Left renal pelvis (tissue), 4 donors: ENCODE results near the gene WNT2. TPM values are rescaled to one million over a fixed set of nuclear protein-coding genes. Genes with fewer than 3 reads are reported as not detected.
"Not testable (repeated sequence)": the region's sequence is repeated elsewhere in the genome, so short reads cannot be mapped to it uniquely, and the experiment has no call there.

Experiments used
- DNase-seq, 4 donors: peaks; one replicate each; pipeline ENCODE4 v3.0.0-alpha.2; 2013; ENCODE audit warnings: low read depth in 4 of 4, low spot score in 3 of 4
- polyA plus RNA-seq, 4 donors: library from polyadenylated mRNA; unstranded; fragments of 120-200 nt; gene quantifications; one replicate each; pipeline ENCODE4 v1.2.1, GENCODE V29; 2013; ENCODE audit not compliant: insufficient read length in 4 of 4

WNT2 gene
- polyA plus RNA-seq, 4 donors: 0.27 to 8.5 (median 1.4) TPM

DNA sequence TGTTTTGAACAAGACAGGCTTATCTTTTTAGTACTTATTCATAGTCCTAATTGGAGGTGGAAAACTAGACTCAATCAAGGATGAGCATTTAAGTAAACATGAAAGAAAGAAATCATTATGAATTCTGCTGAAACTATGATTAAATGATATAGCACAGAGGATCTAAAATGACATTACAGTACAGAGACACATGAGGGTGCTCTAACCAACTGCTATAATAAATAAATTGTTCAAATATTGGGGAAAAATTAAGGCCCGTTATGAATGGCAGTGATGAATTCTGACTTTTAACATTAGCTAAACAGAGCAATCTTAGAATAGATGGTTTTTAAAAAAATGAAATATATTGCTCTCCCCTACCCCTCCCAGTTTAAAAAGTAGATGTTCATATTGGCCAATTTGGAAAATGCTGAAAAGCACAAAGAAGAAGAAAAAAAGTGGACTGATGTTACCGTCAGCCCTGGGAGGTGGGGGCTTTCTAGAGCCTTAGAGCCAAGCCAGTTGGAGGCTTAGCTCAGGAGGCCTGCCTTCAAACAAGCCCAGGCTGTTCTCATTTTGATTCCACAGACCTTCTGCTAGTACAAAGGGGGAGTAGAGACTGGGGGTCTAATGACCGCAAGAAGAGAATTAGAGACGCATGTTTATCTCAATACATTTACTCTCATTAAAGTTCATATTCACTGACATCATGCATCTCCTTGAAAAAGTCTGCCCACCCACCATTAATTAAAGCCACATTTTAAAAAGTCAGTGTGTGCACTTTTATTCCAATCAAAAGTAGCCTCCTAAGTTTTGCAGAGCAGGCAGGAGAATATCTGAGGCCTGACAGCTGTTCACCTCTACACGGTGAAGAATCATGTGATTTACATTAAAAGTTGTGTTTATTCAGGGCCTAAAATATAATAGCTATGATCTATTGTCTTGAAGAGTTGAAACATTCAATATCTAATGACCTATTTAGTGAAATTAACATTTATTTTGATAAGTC, 10.0 kb downstream of the WNT2 start:
- no peak for DNase-seq

DNA sequence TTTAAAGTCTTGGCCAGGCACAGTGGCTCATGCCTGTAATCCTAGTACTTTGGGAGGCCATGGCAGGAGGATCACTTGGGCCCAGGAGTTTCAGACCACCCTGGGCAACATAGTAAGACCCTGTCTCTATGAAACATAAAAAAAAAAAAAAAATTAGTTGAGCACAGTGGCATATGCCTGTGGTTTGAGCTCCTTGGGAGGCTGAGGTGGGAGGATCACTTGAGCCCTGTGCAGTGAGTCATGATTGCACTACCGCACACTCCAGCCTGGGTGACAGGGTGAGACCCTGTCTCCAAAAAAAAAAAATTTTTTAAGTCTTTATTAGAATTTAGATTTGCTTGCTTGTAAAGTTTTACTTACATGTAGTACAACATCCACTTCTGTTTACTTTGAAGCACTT, 14.0 kb downstream of the WNT2 start:
- DNase-seq: no peak

DNA sequence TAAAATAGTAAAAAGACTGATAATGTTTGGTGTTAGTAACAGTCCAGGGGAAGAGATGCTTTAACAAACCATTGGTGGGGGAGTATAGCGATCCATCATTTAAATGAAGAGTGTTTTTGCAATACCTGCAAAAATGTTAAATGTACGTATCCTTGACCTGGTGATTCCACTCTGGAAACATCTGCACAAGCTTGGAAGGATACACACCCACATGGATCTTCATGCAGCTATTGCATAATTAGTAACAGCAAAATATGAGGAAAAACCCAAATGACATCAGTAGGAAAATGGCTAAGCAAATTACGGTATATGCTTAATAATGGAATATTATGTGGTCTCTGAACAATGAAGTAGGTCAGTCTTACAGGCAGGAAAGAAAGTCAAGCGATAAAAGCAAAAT, 20.5 kb downstream of the WNT2 start:
- no peak for DNase-seq

DNA sequence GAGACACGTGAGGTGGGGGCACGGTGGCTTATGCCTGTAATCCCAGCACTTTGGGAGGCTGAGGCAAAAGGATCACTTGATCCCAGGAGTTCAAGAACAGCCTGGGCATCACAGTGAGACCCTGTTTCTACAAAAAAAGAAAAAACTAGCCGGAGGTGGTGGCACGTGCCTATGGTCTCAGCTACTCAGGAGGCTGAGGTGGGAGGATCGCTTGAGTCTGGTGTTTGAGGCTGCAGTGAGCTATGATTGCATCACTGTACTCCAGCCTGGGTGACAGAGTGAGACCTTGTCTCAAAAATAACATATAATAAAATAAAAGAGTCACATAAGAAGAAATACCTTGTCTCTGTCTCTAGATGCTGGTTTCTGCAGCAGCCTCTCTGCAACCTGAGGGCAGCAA, 22.4 kb downstream of the WNT2 start:
- not testable (repeated sequence) for DNase-seq

DNA sequence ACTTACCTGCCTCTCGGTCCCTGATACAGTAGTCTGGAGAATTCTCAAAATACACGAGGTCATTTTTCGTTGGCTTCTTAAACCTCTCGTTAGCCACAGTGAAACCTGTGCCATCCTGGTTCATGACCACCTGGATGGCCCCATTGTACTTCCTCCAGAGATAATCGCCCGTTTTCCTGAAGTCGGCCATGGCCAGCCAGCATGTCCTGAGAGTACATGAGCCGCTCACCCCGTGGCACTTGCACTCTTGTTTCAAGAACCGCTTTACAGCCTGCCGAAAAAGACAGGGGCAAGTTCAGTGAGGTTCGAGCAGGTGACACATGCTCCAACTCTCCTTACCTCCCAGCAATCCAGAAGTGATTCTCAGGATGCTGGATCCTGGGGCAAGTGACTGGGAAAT, 25.3 kb downstream of the WNT2 start:
- DNase-seq: no peak

DNA sequence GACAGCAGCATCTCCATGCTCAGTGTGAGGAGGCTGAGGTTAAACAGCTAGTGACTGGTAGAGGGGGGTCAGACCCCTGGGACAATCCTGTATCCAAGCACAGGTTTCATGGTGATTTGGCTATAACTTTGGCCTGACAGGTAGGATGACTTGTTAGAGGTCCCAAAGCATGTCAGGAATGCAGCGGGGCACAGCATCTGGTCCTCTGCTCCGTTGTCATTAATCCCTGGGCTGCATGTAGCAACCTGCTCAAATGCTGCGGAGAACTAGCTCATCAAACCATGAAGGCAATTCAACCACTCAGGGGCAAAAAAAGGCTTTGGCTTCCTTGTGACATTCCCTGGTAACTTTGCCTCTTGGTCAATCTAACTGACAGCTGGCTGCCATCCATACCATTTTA, 26.8 kb downstream of the WNT2 start:
- DNase-seq: no peak

DNA sequence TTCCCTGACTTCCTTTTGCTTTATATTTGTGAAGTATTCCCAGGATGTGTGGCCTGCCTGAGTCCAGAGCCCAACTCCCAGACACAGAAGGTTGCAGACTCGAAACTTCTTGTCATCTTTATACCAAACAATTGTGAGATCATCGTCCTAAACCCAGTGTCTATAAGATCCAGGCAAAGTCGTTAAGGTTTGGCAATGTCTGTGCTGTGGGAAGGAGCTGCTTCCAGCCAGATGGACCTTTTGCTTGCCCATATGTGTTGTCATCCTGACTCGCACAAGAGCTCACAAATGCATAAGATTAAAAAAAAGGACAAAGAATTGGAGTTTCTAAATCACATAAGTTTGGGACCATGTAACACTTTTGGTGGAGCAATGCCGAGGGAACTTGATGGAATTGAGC, 37.0 kb downstream of the WNT2 start:
- DNase-seq: no peak

DNA sequence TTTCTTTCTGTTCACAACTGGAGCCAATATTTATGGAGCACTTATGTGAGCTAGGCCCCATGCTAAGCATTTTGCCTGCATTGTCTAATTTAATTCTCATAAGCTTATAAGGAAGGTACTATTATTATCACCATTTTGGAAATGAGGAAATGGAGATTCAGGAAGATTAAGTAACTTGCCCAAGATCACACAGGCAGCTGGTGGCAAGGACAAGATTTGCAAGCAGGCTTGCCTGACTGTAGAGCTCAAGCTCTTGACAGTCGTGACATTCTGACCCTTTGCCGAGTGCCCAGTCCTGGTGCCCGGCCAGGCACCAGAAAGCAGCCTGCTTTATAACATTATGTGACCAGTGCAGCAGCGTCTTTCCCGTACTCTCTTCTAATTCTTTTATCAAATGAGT, 38.2 kb downstream of the WNT2 start:
- DNase-seq: no peak

DNA sequence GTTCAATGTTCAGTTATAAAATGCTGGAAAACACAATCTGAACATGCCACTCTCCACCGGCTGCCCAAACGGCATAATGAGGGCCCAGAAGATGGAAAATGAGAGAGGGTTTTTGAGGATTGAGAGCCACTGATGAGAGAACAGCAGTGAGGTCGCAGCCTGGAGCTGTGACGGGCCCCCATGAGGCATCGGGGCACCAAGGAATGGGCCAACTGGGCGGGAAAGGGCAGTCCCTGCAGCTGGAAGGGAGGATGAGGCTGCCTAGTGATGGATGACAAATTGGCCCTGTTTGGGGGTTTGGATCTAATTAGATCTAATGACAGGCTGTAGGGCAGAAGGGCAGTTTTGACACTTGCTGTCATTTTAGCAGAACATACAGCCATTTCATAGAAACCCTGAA, 39.1 kb downstream of the WNT2 start:
- DNase-seq: no peak

DNA sequence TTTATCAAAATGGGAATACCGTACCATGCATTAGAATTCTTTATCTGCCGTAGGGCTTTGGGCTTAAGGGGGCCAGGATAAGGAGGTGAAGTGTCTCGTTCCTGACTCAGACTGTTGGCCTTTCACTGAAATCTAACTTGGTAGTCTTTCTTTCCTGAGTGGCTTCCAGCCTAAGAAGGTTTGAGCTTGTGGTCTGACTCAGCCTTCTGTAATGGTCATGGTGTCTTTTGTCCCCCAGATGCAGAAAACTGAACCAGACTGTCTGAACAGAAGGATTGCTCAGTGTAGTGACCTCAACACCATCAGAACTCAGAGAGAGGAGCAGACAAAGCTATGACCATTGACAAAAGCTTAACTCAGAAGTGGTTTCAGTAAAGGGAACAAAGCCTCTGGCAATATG, 39.5 kb downstream of the WNT2 start:
- no peak for DNase-seq

DNA sequence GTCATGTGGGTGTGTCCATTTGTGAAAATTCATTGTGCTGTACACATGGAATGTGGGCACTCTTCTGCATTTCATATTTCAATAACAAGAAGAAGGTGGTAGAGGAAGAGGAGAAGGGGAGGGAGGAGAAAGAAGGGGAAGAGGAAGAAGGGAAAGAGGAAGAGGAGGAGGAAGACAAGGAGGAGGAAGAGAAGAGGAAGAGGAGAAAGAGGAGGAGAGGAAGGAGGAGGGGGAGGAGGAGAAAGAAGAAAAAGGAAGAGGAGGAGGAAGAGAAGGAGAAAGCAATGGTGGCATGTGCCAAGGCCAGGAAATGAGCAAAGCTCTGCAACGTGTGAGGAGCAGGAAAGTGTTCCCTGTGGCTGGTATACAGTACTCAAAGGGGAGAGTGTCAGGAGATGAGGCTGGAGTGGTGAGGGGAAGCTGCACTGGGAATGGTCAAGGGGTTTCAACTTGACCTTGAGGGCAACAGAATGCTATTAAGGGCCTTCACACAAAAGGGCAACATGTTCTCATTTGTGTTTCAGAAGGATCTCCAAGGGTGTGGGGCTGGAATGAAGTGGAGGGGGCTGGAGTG, 40.5 kb downstream of the WNT2 start:
- no peak for DNase-seq

DNA sequence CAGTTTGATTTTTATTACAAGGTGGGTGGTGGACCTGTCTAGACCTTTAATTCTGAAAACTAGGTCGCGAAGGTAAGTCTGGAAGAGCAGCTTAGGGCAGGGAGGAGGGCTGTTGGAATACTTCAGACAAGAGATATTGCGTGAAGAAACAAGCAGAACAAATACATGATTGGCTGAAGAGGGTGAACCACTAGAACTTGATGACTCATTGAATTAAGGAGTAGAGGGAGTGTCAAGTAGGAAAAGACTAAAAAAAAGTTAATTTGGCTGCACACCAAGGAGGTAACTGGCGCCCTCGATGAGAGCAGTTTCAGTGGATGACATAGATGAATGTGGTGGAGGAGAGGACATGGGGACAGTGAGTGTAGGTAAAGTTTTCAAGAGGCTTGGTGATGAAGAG, 41.3 kb downstream of the WNT2 start:
- DNase-seq: no peak

DNA sequence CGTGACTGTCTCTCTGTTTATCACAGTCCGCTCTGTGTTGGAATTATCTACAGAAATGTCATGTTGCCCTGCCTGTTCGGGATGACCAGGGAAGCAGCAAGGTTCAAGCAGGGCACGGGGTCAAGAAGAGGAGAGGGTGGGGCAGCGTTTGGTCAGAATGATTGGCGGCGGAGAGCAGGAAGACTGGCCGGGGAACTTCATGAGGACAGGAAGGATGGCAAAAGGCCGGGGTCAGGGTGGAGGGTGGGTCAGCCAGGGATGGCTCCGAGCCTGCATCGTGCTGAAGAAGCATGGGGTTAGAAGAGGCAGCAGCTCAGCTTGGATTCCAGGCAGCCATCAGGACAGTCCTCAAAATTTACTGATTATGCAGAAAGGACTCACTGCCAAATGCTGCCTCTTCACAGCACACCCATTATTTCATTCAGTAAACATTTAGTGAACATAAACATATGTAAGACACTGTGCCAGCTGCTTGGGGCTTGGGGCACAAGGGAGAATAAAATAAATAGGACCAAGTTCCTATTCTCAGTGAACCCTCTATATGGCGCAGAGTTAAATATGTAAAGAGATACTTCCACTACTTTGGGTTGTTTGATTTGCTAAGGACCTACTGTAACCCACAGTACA, 42.8 kb downstream of the WNT2 start:
- no peak for DNase-seq

DNA sequence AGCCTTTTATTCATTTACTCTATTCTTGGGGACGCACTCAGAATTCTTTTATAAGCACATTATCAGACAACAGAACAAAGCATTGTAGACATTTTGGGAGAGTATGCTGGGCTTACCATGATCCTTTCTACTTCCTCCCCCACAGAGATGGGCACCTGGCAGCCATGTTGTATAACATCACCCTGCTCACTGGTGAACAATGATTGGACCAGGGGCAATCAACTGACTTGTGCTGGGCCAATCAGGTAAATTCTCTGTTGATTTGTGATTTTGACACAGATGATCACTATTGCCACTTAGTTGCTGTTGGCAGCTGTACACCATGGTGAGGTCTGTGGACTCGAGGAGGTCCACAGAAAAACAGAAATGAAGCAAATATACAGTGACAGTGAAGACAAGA, 43.7 kb downstream of the WNT2 start:
- no peak for DNase-seq

DNA sequence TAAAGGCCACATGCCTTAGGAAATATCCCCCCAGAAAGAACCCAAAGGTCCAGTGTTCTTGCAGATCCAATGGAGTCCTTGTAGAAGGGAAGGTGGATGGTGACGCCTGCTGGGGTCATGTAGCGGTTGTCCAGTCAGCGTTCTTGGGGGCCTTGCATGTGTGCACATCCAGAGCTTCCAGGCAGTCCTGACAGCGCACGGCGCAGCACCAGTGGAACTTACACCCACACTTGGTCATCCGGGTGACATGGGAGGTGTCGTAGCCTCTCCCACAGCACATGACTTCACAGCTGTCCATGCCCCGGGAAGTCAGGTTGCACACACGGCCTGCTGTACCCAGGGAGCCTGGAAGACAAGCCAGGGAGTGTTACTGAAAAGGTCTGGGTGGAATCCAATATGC, 44.8 kb downstream of the WNT2 start:
- no peak for DNase-seq

DNA sequence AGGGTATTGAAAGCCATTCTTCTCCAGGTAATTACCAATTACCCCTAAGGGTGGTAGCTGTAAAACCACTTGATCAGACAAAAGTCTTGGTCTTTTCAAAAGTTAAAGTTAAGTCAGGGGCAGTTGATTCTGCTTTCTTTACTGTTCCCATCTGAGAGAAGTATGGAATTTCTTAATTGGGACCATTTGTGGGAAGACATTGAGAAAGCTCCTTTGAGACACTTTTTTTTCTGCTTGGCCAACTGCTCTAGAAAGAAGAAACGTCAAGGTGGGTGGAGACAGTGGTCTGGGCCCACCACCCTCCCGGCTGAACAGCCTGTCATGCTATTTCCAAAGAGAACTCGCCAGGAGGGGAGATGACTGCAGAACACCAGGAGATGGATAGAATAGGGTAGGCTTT, 45.3 kb downstream of the WNT2 start:
- no peak for DNase-seq

DNA sequence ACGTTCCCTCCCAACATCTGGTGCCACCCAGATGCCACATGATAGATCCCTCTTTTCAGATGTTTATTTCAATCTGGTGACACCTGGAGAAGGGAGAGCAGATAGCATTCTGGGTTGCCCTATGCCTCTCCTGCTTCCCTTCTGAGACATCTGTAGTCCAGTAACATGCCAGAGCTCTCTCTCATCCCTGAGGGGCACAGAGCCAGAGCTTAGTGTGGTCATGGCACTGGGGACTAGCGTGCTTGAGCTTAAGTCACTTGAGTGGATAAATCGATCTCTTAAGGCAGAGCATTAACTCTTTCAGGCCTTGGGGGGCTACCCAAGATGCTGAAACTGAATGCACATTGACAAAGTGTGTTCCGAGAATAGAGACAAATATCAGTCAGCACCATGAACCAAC, 47.9 kb downstream of the WNT2 start:
- no peak for DNase-seq

DNA sequence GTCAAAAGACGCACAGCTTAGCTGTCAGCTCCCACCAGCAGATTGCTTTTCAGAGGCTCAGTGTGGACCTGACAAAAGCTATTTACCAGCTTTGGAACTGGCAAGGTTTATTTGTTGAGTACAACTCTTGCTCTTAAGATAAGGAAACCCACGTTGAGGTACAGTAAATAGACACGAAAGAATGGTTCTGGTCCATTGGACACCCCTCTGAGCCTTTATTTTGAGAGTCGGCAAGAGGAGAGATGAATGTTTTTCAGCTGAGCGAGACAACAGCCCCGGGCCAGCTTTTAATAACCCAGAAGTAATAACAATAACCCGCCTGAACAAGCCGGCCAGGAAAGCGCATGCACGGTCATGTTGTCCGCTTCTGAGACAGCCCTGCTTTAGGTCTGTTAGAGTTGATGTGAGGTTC, 49.0 kb downstream of the WNT2 start:
- no peak for DNase-seq

DNA sequence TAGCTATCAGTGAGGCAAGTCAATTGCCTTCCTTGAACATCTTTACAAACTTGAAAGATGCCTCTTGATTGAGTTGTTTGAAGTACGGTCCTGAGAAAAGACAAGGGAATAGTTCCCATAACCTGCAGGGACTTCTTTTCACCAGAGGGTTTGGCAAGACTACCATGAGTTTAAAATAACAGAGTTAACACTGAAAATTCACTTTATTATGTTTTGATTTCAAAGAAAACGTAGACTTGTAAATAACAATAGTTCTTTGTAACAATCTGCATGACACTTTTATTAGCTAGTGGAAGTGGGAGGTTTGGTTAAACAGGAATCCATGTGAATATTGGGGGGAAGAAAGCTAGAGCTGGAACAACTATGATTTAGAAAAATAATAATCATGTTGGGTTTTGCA, 49.5 kb downstream of the WNT2 start:
- no peak for DNase-seq

DNA sequence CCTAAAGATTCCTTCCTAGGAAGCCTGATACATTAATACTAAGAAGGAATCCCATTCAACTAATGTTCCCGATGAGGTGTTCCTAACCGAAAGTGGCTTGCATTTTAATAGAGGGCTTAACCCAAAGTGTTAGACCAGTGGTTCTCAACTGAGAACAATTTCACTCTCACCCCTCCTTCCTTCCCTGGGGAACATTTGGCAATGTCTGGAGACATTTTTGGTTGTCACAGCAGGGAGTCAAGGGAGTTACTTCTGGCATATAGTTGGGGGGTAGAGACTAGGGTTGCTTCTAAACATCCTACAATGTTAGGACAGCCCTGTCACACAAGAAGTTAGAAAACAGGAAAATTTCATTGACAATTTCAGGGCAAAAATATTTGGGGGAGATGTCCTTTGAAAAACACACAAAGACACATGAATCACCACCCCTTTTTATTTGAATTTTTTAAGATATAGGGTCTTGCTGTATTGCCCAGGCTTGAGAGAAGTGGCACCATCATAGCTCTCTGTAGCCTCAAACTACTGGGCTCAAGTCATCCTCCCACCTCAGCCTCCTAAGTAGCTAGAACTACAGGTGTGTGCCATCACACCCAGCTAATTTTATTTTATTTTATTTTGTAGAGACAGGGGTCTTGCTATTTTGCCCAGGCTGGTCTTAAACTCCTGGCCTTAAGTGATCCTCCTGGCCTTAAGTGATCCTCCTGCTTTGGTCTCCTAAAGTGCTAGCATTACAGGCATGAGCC, 50.7 kb downstream of the WNT2 start:
- DNase-seq: no peak

DNA sequence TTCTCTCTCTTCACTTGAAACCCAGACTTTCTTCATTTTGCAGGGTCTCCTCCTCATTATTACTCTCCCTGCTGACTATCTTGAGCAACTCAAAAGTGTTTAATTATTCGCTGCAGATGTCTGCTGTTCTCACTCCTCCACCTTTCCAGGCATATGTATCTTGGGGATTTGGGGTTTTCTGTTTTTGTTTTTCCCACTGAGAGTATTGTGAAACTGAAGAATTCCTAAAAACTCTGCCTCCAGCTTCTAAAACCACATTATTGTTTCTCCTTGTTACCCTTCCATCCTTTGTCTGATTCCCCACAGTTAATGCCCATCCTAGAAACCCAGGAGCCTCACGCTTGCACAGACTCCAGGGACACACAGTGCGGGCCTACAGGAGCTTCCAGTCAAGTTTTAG, 51.3 kb downstream of the WNT2 start:
- DNase-seq: no peak
